A549 (cell line): ENCODE measurements around the gene GRIK2. TPM values are rescaled to one million over a fixed set of nuclear protein-coding genes. Genes with fewer than 3 reads are reported as not detected.

Experiments
- ATAC-seq, 2 experiments: fragments of 200-7000 bp in 1 of 2; fragments of >200 bp in 1 of 2; cut with Nextera tagmentation in 1 of 2; cut with Tn5 transposase in 1 of 2; 3 replicates each; pipeline versions ENCODE4 v1.8.0 to v1.9.1; 2018 to 2020; ENCODE audit warnings: mild to moderate bottlenecking in 1 of 2, moderate library complexity in 1 of 2
- CTCF ChIA-PET: fragments of 300-600 bp; sonication (Branson Sonifier 250); formaldehyde crosslinking; extraction: SDS; loops from one replicate; lab custom pipeline; 2021; ENCODE audit warnings: antibody characterized with exemption, inconsistent platforms; lab: Yijun Ruan, JAX
- POLR2A ChIA-PET: fragments of 350-600 bp; formaldehyde crosslinking; extraction: SDS; loops from one replicate; lab custom pipeline; 2021; ENCODE audit warnings: antibody characterized with exemption, inconsistent platforms; lab: Yijun Ruan, JAX
- DNase-seq, 2 experiments: peaks; one replicate each; pipeline versions ENCODE4 v3.0.0 to v3.0.0-alpha.2; 2011 to 2016; ENCODE audit warnings: low read depth in 1 of 2, low spot score in 1 of 2
- FAIRE-seq: peaks from 2 replicates; lab custom pipeline; 2011; peaks lifted over from hg19 to GRCh38; lab: Jason Lieb, UNC
- H3K27ac ChIP-seq, 2 experiments: fragments of >200 bp; sonication (Bioruptor Twin); formaldehyde crosslinking; 3 replicates each; pipeline ENCODE4 v1.5.1; 2016 to 2017
- H3K4me1 ChIP-seq: fragments of >200 bp; sonication (Bioruptor Twin); formaldehyde crosslinking; 3 replicates; pipeline ENCODE4 v1.6.1; 2016
- H3K4me2 ChIP-seq: fragments of >200 bp; sonication (Bioruptor Twin); formaldehyde crosslinking; 3 replicates; pipeline ENCODE4 v1.6.1; 2016
- H3K4me3 ChIP-seq: fragments of >200 bp; sonication (Bioruptor Twin); formaldehyde crosslinking; 3 replicates; pipeline ENCODE4 v1.5.1; 2016
- H3K9me3 ChIP-seq: fragments of >200 bp; sonication (Bioruptor Twin); formaldehyde crosslinking; 3 replicates; pipeline ENCODE4 v1.6.1; 2016
- BHLHE40 ChIP-seq: IDR thresholded peaks from 2 replicates; pipeline ENCODE4 v1.6.1; 2012; ENCODE audit warnings: low read depth, low read length, inconsistent platforms
- CEBPB ChIP-seq, 2 experiments: fragments of >200 bp in 1 of 2; sonication (Bioruptor Twin) in 1 of 2; formaldehyde crosslinking in 1 of 2; IDR thresholded peaks; 2 replicates each; pipeline ENCODE4 v1.6.1; 2012 to 2016
- CHD2 ChIP-seq: fragments of 150-350 bp; IDR thresholded peaks from 2 replicates; pipeline ENCODE4 v1.6.1; 2014; ENCODE audit warnings: low read length; ENCODE audit not compliant: partially characterized antibody
- CHD4 ChIP-seq: fragments of 200-600 bp; sonication (generic); IDR thresholded peaks from 2 replicates; pipeline ENCODE4 v1.6.1; 2016; ENCODE audit warnings: antibody characterized with exemption, mild to moderate bottlenecking, borderline replicate concordance
- EHF ChIP-seq: fragments of 250-450 bp; sonication (Bioruptor Pico); IDR thresholded peaks from 2 replicates; pipeline ENCODE4 v1.5.0; 2020; ENCODE audit warnings: mild to moderate bottlenecking
- EP300 ChIP-seq, 2 experiments: fragments of >200 bp; sonication (Bioruptor Twin); formaldehyde crosslinking; IDR thresholded peaks; 2 replicates in 1 of 2; 3 replicates in 1 of 2; pipeline ENCODE4 v1.6.1; 2016 to 2017
- ESRRA ChIP-seq: fragments of 150-350 bp; IDR thresholded peaks from 2 replicates; pipeline ENCODE4 v1.6.1; 2014; ENCODE audit warnings: mild to moderate bottlenecking, low read length, borderline replicate concordance
- FOSL2 ChIP-seq, 2 experiments: fragments of 450-650 bp in 1 of 2; fragments of >200 bp in 1 of 2; sonication (Bioruptor Twin) in 1 of 2; formaldehyde crosslinking; IDR thresholded peaks; 2 replicates each; pipeline versions ENCODE4 v1.5.0 to v1.6.1; 2016 to 2020; ENCODE audit warnings: mild to moderate bottlenecking in 1 of 2, moderate library complexity in 1 of 2
- GATA3 ChIP-seq: IDR thresholded peaks from 2 replicates; pipeline ENCODE4 v1.6.1; 2012; ENCODE audit warnings: borderline replicate concordance
- HOXA7 ChIP-seq: fragments of 250-450 bp; sonication (Bioruptor Pico); IDR thresholded peaks from 2 replicates; pipeline ENCODE4 v1.5.0; 2020; ENCODE audit warnings: mild to moderate bottlenecking, moderate library complexity
- HOXB5 ChIP-seq: fragments of 250-450 bp; sonication (Bioruptor Pico); IDR thresholded peaks from 2 replicates; pipeline ENCODE4 v1.5.0; 2020; ENCODE audit warnings: mild to moderate bottlenecking, moderate library complexity
- JUN ChIP-seq, 2 experiments: fragments of >200 bp; sonication (Bioruptor Twin); formaldehyde crosslinking; IDR thresholded peaks; 2 replicates in 1 of 2; 3 replicates in 1 of 2; pipeline ENCODE4 v1.6.1; 2016 to 2017
- JUNB ChIP-seq: fragments of >200 bp; sonication (Bioruptor Twin); formaldehyde crosslinking; IDR thresholded peaks from 2 replicates; pipeline ENCODE4 v1.6.1; 2016
- KDM1A ChIP-seq: fragments of 200-600 bp; sonication (generic); IDR thresholded peaks from 2 replicates; pipeline ENCODE4 v1.6.1; 2016; ENCODE audit warnings: low read depth, mild to moderate bottlenecking
- MAFK ChIP-seq: fragments of 450-650 bp; IDR thresholded peaks from 2 replicates; pipeline ENCODE4 v1.6.1; 2014; ENCODE audit not compliant: partially characterized antibody
- NFE2L2 ChIP-seq: fragments of 150-350 bp; conservative IDR thresholded peaks from 2 replicates; pipeline ENCODE4 v1.6.1; 2014; ENCODE audit warnings: low read length
- NR3C1 ChIP-seq: fragments of >200 bp; sonication (Bioruptor Twin); formaldehyde crosslinking; IDR thresholded peaks from 3 replicates; pipeline ENCODE4 v1.6.1; 2017
- PHF8 ChIP-seq: fragments of 200-600 bp; sonication (generic); IDR thresholded peaks from 2 replicates; pipeline ENCODE4 v1.6.1; 2016; ENCODE audit warnings: low read depth, mild to moderate bottlenecking, antibody characterized with exemption, moderate library complexity, borderline replicate concordance
- POLR2AphosphoS2 ChIP-seq: conservative IDR thresholded peaks from 2 replicates; pipeline ENCODE4 v1.6.1; 2012; ENCODE audit warnings: low read length, improper control_type of control experiment, inconsistent platforms
- RCOR1 ChIP-seq: fragments of 150-350 bp; IDR thresholded peaks from 2 replicates; pipeline ENCODE4 v1.6.1; 2014; ENCODE audit warnings: antibody characterized with exemption, low read length, low read depth
- RNF2 ChIP-seq: fragments of 200-600 bp; sonication (generic); IDR thresholded peaks from 2 replicates; pipeline ENCODE4 v1.6.1; 2016; ENCODE audit warnings: low read depth, mild to moderate bottlenecking, antibody characterized with exemption, moderate library complexity, borderline replicate concordance
- ZC3H11A ChIP-seq: fragments of 450-650 bp; IDR thresholded peaks from 2 replicates; pipeline ENCODE4 v1.6.1; 2014; ENCODE audit warnings: antibody characterized with exemption, mild to moderate bottlenecking
- ZFP36 ChIP-seq: fragments of 450-650 bp; IDR thresholded peaks from 2 replicates; pipeline ENCODE4 v1.6.1; 2014; ENCODE audit warnings: borderline replicate concordance; ENCODE audit not compliant: partially characterized antibody
- ZSCAN20 ChIP-seq: fragments of 250-450 bp; sonication (Bioruptor Pico); IDR thresholded peaks from 2 replicates; pipeline ENCODE4 v1.8.0; 2022; ENCODE audit warnings: mild to moderate bottlenecking, moderate library complexity
- WGBS: methylation state at CpG from one replicate; pipeline ENCODE4 v1.1.6; 2017; ENCODE audit errors: missing lambda C conversion rate; 5-methylcytosine and 5-hydroxymethylcytosine counted together
- polyA plus RNA-seq, 4 experiments: library from polyadenylated mRNA; depleted of rRNA in 3 of 4; stranded (reverse); fragments of >200 nt; fragmentation: RNase III in 1 of 4; extraction: RNeasy Plus Mini Kit Qiagen cat#74134 plus additional on column Dnase treatment in 1 of 4; gene quantifications; 2 replicates in 3 of 4; 3 replicates in 1 of 4; pipeline ENCODE4 v1.2.3, GENCODE V29; 2011 to 2017
- TF ChIP-seq, protein P1 (sequence below): fragments of >200 bp; sonication (Bioruptor Twin); formaldehyde crosslinking; IDR thresholded peaks from 3 replicates; pipeline ENCODE4 v1.5.1; 2016
- TF ChIP-seq, protein P2 (sequence below): fragments of >200 bp; sonication (Bioruptor Twin); formaldehyde crosslinking; IDR thresholded peaks from 3 replicates; pipeline ENCODE4 v1.6.1; 2016
- TF ChIP-seq, protein P3 (sequence below): IDR thresholded peaks from 2 replicates; pipeline ENCODE4 v1.6.1; 2012
- TF ChIP-seq, protein P4 (sequence below): fragments of 150-350 bp; IDR thresholded peaks from 2 replicates; pipeline ENCODE4 v1.6.1; 2014; ENCODE audit warnings: low read depth, mild to moderate bottlenecking, low read length
- TF ChIP-seq, protein P5 (sequence below): fragments of 250-450 bp; sonication (Bioruptor Pico); IDR thresholded peaks from 2 replicates; pipeline ENCODE4 v1.5.0; 2020; ENCODE audit warnings: low read depth, mild to moderate bottlenecking, moderate library complexity

Gene GRIK2
- polyA plus RNA-seq, 2 of the 4 experiments (the other 2 are of a cell fraction) = 0.56 to 0.65 TPM

DNA sequence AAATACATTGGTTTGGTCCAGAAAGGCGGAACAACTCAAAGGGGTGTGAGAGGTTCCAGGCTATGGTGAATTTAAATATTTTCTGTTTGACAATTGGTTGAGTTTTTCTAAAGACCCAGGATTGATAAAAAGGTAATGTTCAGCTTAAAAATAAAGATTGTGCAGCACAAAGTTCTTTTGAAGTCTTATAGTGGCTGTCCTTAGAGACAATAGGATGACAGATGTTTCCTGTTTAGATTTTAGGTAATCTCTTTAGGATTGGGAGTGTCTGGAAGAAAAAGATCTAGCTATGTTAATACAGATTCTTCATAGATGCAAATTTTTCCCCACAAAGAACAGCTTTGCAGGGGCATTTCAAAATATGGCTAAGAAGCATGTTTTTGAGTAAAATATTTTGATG, 119.7 kb downstream of the GRIK2 start:
- ChIA-PET CTCF (no interaction called here), POLR2A (no interaction called here)
- TF ChIP-seq CHD4 (no peak), ZC3H11A (no peak), POLR2AphosphoS2 (no peak), NR3C1 (no peak), EP300 (IDR thresholded peaks at IDR 0.05) (no peak), ESRRA (no peak), ZSCAN20 (CRISPR knock-in tag) (no peak)
- TF ChIP-seq, protein P1, sequence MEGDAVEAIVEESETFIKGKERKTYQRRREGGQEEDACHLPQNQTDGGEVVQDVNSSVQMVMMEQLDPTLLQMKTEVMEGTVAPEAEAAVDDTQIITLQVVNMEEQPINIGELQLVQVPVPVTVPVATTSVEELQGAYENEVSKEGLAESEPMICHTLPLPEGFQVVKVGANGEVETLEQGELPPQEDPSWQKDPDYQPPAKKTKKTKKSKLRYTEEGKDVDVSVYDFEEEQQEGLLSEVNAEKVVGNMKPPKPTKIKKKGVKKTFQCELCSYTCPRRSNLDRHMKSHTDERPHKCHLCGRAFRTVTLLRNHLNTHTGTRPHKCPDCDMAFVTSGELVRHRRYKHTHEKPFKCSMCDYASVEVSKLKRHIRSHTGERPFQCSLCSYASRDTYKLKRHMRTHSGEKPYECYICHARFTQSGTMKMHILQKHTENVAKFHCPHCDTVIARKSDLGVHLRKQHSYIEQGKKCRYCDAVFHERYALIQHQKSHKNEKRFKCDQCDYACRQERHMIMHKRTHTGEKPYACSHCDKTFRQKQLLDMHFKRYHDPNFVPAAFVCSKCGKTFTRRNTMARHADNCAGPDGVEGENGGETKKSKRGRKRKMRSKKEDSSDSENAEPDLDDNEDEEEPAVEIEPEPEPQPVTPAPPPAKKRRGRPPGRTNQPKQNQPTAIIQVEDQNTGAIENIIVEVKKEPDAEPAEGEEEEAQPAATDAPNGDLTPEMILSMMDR = no peak
- TF ChIP-seq, protein P2, sequence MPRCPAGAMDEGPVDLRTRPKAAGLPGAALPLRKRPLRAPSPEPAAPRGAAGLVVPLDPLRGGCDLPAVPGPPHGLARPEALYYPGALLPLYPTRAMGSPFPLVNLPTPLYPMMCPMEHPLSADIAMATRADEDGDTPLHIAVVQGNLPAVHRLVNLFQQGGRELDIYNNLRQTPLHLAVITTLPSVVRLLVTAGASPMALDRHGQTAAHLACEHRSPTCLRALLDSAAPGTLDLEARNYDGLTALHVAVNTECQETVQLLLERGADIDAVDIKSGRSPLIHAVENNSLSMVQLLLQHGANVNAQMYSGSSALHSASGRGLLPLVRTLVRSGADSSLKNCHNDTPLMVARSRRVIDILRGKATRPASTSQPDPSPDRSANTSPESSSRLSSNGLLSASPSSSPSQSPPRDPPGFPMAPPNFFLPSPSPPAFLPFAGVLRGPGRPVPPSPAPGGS = no peak
- Histone ChIP-seq H3K4me3 (no peak overlapping the region), H3K4me2 (no peak overlapping the region), H3K9me3 (no peaks in the 10 kb centered on the region), H3K27ac (no peak overlapping the region), H3K4me1 (no peaks in the 10 kb centered on the region)
- DNase-seq (no peak), FAIRE-seq (no peak), ATAC-seq (no peak)
- 64% methylated on average over 1 of the region's 1 CpG for WGBS

DNA sequence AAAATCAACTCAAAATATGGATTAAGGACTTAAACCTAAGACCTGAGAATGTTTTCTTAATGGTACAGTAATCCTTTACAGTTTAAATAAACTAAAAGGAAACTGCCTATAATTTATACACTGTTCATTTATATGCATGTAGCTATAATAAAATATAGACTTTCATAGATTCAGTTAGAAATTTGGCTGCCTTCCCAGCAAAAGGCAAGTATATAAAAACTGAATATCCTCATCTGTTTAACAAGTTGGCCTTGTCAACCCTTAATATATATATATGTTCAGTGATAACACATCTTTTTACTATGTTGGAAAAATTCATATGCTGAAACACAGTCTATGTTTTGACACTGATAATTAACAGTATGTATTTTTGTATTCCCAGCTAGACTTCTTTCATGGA, 123.1 kb downstream of the GRIK2 start:
- TF ChIP-seq ZFP36 = no peak
- no peak for TF ChIP-seq NFE2L2
- no peak for TF ChIP-seq ZSCAN20 (CRISPR knock-in tag)
- no peak for TF ChIP-seq RNF2
- TF ChIP-seq, protein P3, sequence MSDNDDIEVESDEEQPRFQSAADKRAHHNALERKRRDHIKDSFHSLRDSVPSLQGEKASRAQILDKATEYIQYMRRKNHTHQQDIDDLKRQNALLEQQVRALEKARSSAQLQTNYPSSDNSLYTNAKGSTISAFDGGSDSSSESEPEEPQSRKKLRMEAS = no peak
- no peak for TF ChIP-seq HOXB5 (CRISPR knock-in tag)
- TF ChIP-seq ZC3H11A = no peak
- TF ChIP-seq POLR2AphosphoS2 = no peak
- no peak for TF ChIP-seq CHD4
- no peak for TF ChIP-seq FOSL2 (IDR thresholded peaks at IDR 0.05)
- TF ChIP-seq FOSL2 (CRISPR knock-in tag; IDR thresholded peaks at IDR 0.05) = no peak
- TF ChIP-seq RCOR1 = no peak
- TF ChIP-seq, protein P4, sequence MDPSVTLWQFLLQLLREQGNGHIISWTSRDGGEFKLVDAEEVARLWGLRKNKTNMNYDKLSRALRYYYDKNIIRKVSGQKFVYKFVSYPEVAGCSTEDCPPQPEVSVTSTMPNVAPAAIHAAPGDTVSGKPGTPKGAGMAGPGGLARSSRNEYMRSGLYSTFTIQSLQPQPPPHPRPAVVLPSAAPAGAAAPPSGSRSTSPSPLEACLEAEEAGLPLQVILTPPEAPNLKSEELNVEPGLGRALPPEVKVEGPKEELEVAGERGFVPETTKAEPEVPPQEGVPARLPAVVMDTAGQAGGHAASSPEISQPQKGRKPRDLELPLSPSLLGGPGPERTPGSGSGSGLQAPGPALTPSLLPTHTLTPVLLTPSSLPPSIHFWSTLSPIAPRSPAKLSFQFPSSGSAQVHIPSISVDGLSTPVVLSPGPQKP = no peak
- no peak for TF ChIP-seq CHD2
- TF ChIP-seq CEBPB (IDR thresholded peaks at IDR 0.05) = no peak
- no peak for TF ChIP-seq PHF8
- TF ChIP-seq, all 56 proteins: peak for 0
- ATAC-seq = no peak
- POLR2A ChIA-PET = no interaction called here

DNA sequence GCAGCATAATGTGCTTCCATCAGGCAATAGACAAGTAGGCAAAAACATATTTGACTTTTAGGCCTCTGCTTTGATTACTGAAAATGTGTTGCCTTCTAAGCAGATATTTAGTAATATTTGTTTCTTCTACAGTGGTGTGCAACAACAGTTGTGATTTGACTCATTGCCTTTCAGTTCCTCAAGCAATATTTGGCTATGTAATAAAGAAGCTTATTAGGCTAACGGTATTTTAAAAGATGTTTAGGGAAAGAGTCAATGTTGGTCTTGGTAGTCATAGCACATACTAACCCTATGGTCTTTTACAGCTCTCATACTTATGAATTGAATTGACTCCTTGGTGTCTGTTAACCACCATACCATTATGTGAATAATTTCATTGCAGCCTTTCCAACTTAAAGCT, 124.1 kb downstream of the GRIK2 start:
- WGBS = 28% methylated on average over 1 of the region's 1 CpG
- no peak for ATAC-seq

More for the DNA sequence above, 123.1 kb downstream of the GRIK2 start:
- DNase-seq = no peak
- no peak overlapping the region for H3K4me2 ChIP-seq
- no peaks in the 10 kb centered on the region for H3K4me1 ChIP-seq
- no peaks in the 10 kb centered on the region for H3K9me3 ChIP-seq
- no peak overlapping the region for H3K4me3 ChIP-seq
- no peak for FAIRE-seq
- CTCF ChIA-PET = no interaction called here
- H3K27ac ChIP-seq = no peak overlapping the region

More for the DNA sequence above, 124.1 kb downstream of the GRIK2 start:
- FAIRE-seq (no peak), DNase-seq (no peak)
- POLR2A ChIA-PET = no interaction called here
- no peak overlapping the region for H3K27ac ChIP-seq
- CTCF ChIA-PET = no interaction called here
- no peak for TF ChIP-seq MAFK
- no peak for TF ChIP-seq JUNB
- no peak for TF ChIP-seq JUN (IDR thresholded peaks at IDR 0.05)
- TF ChIP-seq GATA3 = no peak
- no peak for TF ChIP-seq CHD2
- TF ChIP-seq CHD4 = no peak
- no peak for TF ChIP-seq BHLHE40
- no peak for TF ChIP-seq RNF2
- no peak for TF ChIP-seq HOXA7
- TF ChIP-seq KDM1A = no peak
- no peak for TF ChIP-seq EHF (CRISPR knock-in tag)
- TF ChIP-seq, protein P1 = no peak
- TF ChIP-seq, protein P5, sequence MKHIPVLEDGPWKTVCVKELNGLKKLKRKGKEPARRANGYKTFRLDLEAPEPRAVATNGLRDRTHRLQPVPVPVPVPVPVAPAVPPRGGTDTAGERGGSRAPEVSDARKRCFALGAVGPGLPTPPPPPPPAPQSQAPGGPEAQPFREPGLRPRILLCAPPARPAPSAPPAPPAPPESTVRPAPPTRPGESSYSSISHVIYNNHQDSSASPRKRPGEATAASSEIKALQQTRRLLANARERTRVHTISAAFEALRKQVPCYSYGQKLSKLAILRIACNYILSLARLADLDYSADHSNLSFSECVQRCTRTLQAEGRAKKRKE (CRISPR knock-in tag) = no peak
- no peak overlapping the region for H3K4me2 ChIP-seq
- no peak overlapping the region for H3K4me3 ChIP-seq
- H3K9me3 ChIP-seq = no peaks in the 10 kb centered on the region
- H3K4me1 ChIP-seq = no peaks in the 10 kb centered on the region
